Coronary artery (tissue), 2 donors: Measurements from ENCODE around the gene NKAIN2.
"Not testable (repeated sequence)": the region's sequence is repeated elsewhere in the genome, so short reads cannot be mapped to it uniquely, and the experiment has no call there.

Experiments
- DNase-seq: peaks from one replicate; pipeline ENCODE4 v3.0.0-alpha.2; 2017; ENCODE audit warnings: low spot score
- H3K27ac ChIP-seq, 2 donors: fragments of 200-600 bp; sonication (generic); one replicate each; pipeline ENCODE4 v1.5.1; 2016 to 2019
- H3K4me3 ChIP-seq: fragments of 200-600 bp; sonication (generic); 2 replicates; pipeline ENCODE4 v1.5.1; 2016; ENCODE audit warnings: mild to moderate bottlenecking, moderate library complexity
- CTCF ChIP-seq: fragments of 200-600 bp; sonication (generic); IDR thresholded peaks from one replicate; pipeline ENCODE4 v1.5.1; 2019; ENCODE audit warnings: antibody characterized with exemption

The NKAIN2 gene

GRCh38 chr6:124234801-124235200, 431.1 kb downstream of the NKAIN2 start:
- no peak overlapping the region for H3K4me3 ChIP-seq
- no peak for DNase-seq
- H3K27ac ChIP-seq = no peak overlapping the region
- no peak for TF ChIP-seq CTCF

GRCh38 chr6:124237911-124238310, 434.2 kb downstream of the NKAIN2 start:
- Histone ChIP-seq H3K27ac (no peak overlapping the region), H3K4me3 (no peak overlapping the region)
- no peak for TF ChIP-seq CTCF
- no peak for DNase-seq

GRCh38 chr6:124238408-124238807, 434.7 kb downstream of the NKAIN2 start:
- not testable (repeated sequence) for H3K4me3 ChIP-seq, H3K27ac ChIP-seq, DNase-seq

- no peak for TF ChIP-seq CTCF
- Histone ChIP-seq H3K4me3 (no peak overlapping the region), H3K27ac (no peak overlapping the region)
- DNase-seq = no peak
These were observed 451.4 kb downstream of the NKAIN2 start for GRCh38 chr6:124254941-124255685.

GRCh38 chr6:124260337-124260736, 456.7 kb downstream of the NKAIN2 start:
- TF ChIP-seq CTCF = no peak
- Histone ChIP-seq H3K4me3 (no peak overlapping the region), H3K27ac (no peak overlapping the region)
- DNase-seq = no peak

- Histone ChIP-seq H3K4me3 (no peak overlapping the region), H3K27ac (no peak overlapping the region)
- DNase-seq = no peak
- TF ChIP-seq CTCF = no peak
These were observed 466.1 kb downstream of the NKAIN2 start for GRCh38 chr6:124269733-124270132.

GRCh38 chr6:124273701-124274100, 470.0 kb downstream of the NKAIN2 start:
- no peak overlapping the region for H3K4me3 ChIP-seq
- TF ChIP-seq CTCF = no peak
- no peak for DNase-seq
- H3K27ac ChIP-seq = no peak overlapping the region
